Colonic mucosa (tissue), 4 donors: ENCODE results near the gene PCTP. TPM values are rescaled to one million over a fixed set of nuclear protein-coding genes. Genes with fewer than 3 reads are reported as not detected.

ENCODE experiments used
- DNase-seq: peaks from one replicate; pipeline ENCODE4 v3.0.0-alpha.2; 2020
- H3K27ac ChIP-seq: fragments of 200-600 bp; one replicate; pipeline ENCODE4 v1.8.0; 2021
- H3K27me3 ChIP-seq: fragments of 200-600 bp; one replicate; pipeline ENCODE4 v1.8.0; 2021
- H3K36me3 ChIP-seq: fragments of 200-600 bp; one replicate; pipeline ENCODE4 v1.8.0; 2021
- H3K4me1 ChIP-seq: fragments of 200-600 bp; one replicate; pipeline ENCODE4 v1.8.0; 2021; ENCODE audit warnings: mild to moderate bottlenecking
- H3K4me3 ChIP-seq: fragments of 200-600 bp; one replicate; pipeline ENCODE4 v1.8.0; 2021
- H3K9ac ChIP-seq, 2 donors: one replicate each; pipeline ENCODE4 v1.7.0; 2013; ENCODE audit warnings: control low read depth in 2 of 2, low read depth in 2 of 2, low read length in 2 of 2
- H3K9me3 ChIP-seq: fragments of 200-600 bp; one replicate; pipeline ENCODE4 v1.8.0; 2021
- CTCF ChIP-seq: fragments of 200-600 bp; IDR thresholded peaks from one replicate; pipeline ENCODE4 v1.8.0; 2022; ENCODE audit warnings: antibody characterized with exemption, mild to moderate bottlenecking
- intact Hi-C: fragments of 100-400 bp; cut with DNase I; formaldehyde crosslinking; loops from one replicate; pipeline ENCODE4 v1.14.1; 2022
- total RNA-seq, 2 donors: library from RNA; stranded (reverse); fragmentation: NEBNext Ultra II Directional in 1 of 2; extraction: Animal tissue kit (Norgen Biotek cat#: 25700) in 1 of 2; gene quantifications; one replicate each; pipeline ENCODE4 v1.2.1, GENCODE V29; 2021
- donor health status: healthy.
- donor health status: DM: no; HTN: no; CAD: no.
- donor health status: DM: no; HTN: no; CAD: no.

PCTP gene
- total RNA-seq, 2 donors from 2014 or later: 29.0 to 35.5 TPM

GRCh38 chr17:55747209-55747608 is 3.6 kb upstream of the PCTP start:
- Histone ChIP-seq H3K4me3 (no peak overlapping the region), H3K36me3 (no peaks in the 10 kb centered on the region), H3K27ac (no peak overlapping the region), H3K9ac (no peak overlapping the region), H3K9me3 (no peaks in the 10 kb centered on the region), H3K4me1 (peaks cover 3% of the 10 kb centered on the region), H3K27me3 (no peaks in the 10 kb centered on the region)
- intact Hi-C loops: no loop called here
- no peak for TF ChIP-seq CTCF
- DNase-seq: no peak

GRCh38 chr17:55748841-55749240 is 2.0 kb upstream of the PCTP start:
- H3K36me3 ChIP-seq: no peaks in the 10 kb centered on the region
- H3K9me3 ChIP-seq: no peaks in the 10 kb centered on the region
- intact Hi-C loops: no loop called here
- H3K9ac ChIP-seq: no peak overlapping the region
- no peaks in the 10 kb centered on the region for H3K27me3 ChIP-seq
- H3K4me3 ChIP-seq: no peak overlapping the region
- H3K27ac ChIP-seq: no peak overlapping the region
- H3K4me1 ChIP-seq: peaks cover 3% of the 10 kb centered on the region
- DNase-seq: no peak
- no peak for TF ChIP-seq CTCF

GRCh38 chr17:55749985-55750384 is 866 bp upstream of the PCTP start:
- Histone ChIP-seq H3K4me1 (peaks cover 3% of the 10 kb centered on the region), H3K36me3 (no peaks in the 10 kb centered on the region), H3K27me3 (no peaks in the 10 kb centered on the region), H3K9me3 (no peaks in the 10 kb centered on the region), H3K9ac (no peak overlapping the region), H3K4me3 (no peak overlapping the region), H3K27ac (no peak overlapping the region)
- no peak for TF ChIP-seq CTCF
- intact Hi-C loops: no loop called here
- DNase-seq: no peak

- intact Hi-C loops: no loop called here
- peak overlapping the region; percentile 85 for H3K27ac ChIP-seq
- no peaks in the 10 kb centered on the region for H3K36me3 ChIP-seq
- no peak for DNase-seq
- H3K4me1 ChIP-seq: peaks cover 3% of the 10 kb centered on the region
- TF ChIP-seq CTCF: no peak
- H3K9ac ChIP-seq: peak overlapping the region in 1 of 2 donors; percentile 69
- H3K27me3 ChIP-seq: no peaks in the 10 kb centered on the region
- peak overlapping the region; percentile 77 for H3K4me3 ChIP-seq
- no peaks in the 10 kb centered on the region for H3K9me3 ChIP-seq
Measured at GRCh38 chr17:55751720-55752250, 934 bp downstream of the PCTP start.

- peaks cover 3% of the 10 kb centered on the region for H3K4me1 ChIP-seq
- intact Hi-C loops: no loop called here
- H3K9ac ChIP-seq: no peak overlapping the region
- no peak for TF ChIP-seq CTCF
- no peaks in the 10 kb centered on the region for H3K27me3 ChIP-seq
- no peak overlapping the region for H3K27ac ChIP-seq
- no peaks in the 10 kb centered on the region for H3K36me3 ChIP-seq
- no peak for DNase-seq
- no peak overlapping the region for H3K4me3 ChIP-seq
- no peaks in the 10 kb centered on the region for H3K9me3 ChIP-seq
Measured at GRCh38 chr17:55756689-55757088, 5.8 kb downstream of the PCTP start.
